NK-92 (cell line): ENCODE measurements around the gene ECT2L.

Experiments
- DNase-seq: peaks from one replicate; lab custom pipeline; 2025; ENCODE audit not compliant: unreplicated experiment; lab: John Stamatoyannopoulos, UW

The ECT2L gene

DNA sequence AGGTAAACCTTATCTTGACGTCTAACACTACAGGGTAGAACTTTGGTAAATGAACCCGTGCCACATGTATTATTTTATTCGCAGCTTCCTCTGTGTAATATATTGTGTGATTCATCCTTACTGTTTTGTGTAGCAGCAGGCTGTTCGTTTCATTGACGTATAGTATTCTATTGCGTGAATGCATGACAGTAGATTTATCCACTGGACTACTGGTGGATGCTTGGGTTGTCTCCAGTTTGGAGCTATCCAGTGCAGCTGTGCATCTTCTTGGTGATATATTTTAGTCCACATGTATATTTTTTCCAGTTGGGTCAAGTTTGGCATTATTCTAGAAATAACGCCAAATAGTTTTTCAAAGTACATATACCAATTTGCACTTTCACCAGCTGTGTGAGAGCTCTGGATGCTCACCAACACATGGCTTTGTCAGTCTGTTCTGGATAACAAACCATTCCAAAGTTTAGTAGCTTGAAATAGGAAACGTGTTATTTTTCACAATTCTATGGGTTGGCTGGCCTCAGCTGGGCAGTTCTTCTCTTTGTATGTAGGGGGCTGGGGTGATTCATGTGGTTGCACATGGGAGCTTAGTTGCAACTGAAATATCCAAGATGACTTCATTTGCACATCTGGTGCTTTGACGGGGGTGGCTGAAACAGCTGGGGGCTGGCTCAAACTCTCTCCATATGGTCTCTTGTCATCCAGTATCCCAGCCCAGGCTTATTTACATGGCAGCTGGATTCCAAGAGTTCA is 9.3 kb downstream of the ECT2L start:
- no peak for DNase-seq

DNA sequence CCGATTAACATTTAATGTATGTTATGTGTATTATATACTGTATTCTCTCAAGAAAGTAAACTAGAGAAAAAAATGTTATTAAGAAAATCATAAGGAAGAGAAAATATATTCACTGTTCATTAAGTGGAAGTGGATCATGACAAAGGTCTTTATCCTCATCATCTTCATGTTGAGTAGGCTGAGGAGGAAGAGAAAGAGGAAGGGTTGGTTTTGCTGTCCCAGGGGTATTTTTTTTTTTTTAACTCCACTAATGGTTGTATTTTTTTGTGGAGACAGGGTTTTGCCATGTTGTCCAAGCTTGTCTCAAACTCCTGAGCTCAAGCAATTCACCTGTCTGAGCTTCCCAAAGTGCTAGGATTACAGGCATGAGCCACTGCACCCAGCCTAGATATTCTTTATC is 11.0 kb downstream of the ECT2L start:
- no peak for DNase-seq

DNA sequence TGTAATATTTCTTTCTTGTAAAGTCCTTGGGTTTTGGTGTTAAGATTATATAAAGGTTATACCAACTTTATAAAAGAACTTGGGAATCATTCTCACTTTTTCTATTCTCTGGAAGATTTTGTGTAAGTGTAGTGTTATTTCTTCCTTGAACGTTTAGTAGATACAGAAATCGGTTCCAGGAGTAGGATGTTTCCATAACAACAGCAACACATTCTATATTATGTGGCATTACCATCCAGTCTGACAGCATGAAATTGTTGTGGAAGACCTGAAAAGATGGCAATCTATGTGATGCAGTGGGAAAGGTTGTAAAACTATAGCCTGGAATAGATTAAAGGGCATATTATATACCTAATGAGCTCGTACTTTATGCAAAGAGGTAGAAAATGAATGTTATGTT is 13.8 kb downstream of the ECT2L start:
- no peak for DNase-seq

- no peak for DNase-seq
Measured at GRCh38 chr6:138811866-138812265, 16.0 kb downstream of the ECT2L start.

DNA sequence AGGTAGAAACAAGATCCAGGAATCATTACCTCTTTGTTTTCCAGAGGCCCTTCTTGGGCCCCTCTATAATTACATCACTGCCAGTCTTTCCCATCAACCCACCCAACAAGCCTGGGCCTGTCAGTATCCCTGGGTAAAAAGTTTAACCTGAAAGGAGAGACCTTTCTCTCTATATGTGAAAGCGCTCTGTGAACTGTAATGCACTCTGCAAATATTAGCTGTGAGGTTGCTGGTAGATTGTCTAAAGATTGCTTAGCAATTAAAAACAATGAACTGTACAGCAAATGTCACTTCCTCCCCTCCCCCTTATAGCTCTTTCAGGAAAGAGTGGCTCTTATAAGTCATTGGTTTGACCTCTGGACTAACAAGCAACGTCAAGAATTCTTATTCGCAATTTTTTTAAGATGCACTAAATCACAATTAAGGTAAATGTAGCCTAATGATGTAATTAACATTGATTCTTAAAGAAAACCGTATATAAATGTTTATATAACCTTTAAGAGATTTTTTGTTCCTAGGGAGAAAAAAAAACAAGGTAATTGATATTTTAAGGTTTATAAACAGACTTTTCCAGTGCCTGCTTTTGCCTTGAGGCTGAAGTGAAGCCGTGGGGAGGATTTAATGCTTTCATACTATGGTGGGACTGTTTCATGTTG is 18.4 kb downstream of the ECT2L start:
- DNase-seq: no peak

DNA sequence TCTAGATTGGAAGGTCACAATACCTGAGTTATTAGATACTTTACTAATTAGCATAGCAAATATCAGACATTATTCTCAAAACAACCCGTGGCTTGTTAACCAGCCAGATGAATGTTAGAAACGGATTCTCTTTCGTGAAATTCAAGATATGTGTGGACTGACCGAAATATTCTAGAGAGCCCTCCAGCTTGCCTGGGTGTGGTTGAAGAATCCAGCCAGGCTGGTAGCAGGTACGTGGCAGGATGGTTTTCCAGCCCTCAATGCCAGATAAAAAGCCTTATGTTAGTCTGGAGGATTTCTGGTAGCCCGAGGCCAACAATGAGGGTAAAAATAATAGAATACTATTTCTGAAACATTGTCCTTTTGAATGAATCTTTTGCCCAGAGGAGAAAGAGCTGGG is 19.3 kb downstream of the ECT2L start:
- no peak for DNase-seq

- DNase-seq: no peak
Measured at GRCh38 chr6:138815797-138816528, 20.1 kb downstream of the ECT2L start.

DNA sequence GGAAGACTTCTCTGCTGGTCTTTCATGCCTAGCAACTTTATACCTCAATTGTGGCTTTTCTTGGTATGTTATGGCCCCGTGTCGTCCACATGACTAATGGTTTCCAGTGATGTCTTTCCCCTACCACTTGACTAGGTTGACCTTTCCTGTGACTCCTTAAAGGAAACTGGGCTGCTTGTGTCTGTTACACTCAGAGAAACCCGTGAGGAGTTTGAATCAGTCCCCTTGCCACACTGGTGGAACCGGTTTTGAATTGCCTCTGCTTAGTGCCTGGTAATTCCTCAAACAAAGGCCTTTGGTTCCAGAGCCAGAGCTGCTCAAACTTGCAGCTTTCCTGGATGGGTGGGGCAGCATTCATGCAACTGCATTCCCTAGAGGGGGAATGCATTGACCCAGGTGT is 21.9 kb downstream of the ECT2L start:
- DNase-seq: no peak

GRCh38 chr6:138818496-138819194 is 22.8 kb downstream of the ECT2L start:
- no peak for DNase-seq

DNA sequence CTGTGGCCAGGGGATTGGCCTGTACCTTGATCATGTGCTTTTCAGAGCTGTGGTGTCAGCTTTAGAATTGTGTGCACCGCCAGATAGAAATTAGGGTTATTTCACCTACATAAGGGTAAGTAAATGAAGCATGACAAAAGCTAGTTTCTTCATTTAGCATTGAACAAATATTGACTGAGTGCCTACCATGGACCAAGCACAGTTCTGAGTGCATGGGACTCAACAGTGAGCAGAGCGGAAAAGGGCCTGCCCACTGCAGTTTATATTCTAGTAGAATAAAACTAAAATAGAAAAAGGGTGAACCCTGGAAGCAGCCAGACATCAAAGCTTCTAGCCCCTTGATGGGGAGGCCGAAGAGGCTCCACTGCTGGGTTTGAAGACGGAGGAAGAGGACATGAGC is 25.6 kb downstream of the ECT2L start:
- no peak for DNase-seq

DNA sequence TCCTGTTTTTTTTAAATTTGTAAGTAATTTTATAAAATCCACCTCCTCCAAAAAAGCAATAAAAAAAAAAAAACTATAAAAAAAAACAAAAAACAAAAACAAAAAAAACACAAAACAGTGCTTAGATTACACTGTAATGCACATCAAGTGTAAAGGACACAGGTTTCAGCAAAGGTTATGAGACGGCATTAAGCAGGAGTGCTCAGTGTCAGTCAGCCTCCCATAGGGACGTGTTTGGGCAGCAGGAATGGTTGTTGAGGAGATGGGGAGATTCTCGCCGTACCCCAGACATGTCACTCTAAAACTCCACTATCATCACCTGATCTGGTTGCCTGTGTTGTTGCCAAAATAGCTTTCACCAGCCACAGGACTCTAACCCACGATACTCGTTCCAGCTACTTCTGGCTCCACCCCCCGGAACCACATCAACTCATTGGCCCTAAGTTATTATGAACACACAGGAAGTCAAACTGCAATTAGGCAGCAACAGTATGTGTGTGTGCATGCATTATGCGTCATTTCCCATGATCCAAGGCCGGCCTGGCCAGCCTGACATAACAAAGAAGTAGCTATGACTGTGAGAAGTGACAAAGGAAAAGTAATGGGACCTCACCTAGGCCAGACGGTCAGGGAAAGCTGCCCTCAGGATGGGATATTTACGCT is 28.7 kb downstream of the ECT2L start:
- DNase-seq: no peak

GRCh38 chr6:138830248-138830647 is 34.4 kb downstream of the ECT2L start:
- DNase-seq: no peak

GRCh38 chr6:138832182-138832581 is 36.3 kb downstream of the ECT2L start:
- no peak for DNase-seq

DNA sequence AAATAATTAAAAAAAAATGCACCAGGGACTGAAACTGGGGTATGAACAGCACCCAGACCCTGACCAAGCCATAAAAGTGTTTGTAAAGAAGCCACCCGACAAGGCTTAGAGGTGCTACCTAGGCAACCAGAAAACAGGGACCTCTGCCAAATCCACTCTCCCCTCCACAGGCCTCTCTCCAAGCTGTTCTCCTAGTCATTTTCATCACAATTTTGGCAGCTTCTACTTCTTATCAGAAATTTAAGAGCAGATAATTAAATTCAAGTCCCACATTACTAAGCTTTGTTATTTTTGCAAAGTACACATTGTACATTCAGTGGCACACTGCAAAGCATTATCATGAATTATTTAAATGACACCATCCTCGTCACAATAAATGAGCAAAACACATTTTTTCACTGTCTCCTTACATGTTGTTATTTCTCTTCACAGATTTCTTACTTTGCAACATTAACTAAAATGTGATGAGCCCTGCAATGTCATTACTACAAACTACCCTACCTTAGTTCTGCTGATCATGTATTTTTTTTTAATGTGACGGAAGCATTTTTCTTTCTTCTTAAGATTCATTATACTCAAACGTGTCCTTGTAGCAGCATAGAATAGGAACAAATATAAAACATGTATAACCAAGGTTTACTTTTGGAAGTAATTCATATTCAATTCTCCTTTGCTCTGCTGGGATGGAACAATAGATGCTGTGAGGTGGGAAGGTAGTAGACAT is 38.1 kb downstream of the ECT2L start:
- no peak for DNase-seq

DNA sequence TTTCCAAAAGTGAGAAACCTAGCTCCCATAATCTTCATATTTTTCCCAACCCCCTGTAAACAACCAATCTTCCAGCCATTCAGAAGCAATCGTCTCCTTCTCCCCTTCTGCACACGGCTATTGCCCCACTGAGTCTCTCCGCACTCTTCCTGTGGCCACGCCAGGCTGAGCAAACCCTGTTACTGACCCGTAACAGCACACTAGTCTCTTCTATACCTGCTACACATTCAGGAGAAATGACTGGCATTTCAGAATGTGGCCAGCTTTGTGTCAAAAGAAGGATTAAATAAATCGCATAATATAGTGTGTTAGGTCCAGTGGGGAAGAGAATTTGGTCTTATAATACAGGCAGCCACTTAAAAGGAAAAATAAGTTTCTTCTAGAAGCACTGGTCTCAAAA is 41.4 kb downstream of the ECT2L start:
- no peak for DNase-seq

DNA sequence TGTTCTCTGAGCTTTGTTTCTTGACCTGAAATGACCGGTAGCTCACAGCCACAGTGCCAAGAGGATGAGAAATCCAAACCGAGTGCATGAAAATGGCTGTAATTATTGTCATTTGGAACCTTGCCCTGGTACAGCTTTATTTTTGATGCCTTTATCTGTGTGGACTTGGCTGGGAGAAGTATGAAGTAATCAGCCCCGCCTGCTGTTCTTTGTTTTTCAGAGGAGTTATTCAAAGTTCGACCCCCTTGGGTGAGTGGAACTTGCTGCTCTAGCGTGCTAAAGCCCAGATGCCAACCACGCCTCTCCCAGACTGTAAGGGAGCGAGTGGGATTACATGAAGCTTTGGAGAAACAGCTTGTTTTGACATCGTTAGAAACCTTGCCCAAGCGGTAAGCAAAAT is 48.3 kb downstream of the ECT2L start:
- no peak for DNase-seq

DNA sequence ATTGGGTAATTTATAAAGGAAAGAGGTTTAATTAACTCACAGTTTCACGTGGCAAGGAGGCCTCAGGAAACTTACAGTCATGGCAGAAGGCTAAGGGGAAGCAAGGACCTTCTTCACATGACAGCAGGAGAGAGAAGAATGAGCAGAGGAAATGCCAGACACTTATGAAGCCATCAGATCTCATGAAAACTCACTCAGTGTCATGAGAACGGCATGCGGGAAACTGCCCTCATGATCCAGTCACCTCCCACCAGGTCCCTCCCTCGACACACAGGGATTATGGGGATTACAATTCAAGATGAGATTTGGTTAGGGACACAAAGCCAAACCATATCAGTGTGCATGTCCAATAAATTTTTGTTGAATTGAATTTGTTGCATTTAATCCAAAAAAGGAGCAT is 52.0 kb downstream of the ECT2L start:
- DNase-seq: no peak

- DNase-seq: no peak
Measured at GRCh38 chr6:138848461-138848860, 52.6 kb downstream of the ECT2L start.

DNA sequence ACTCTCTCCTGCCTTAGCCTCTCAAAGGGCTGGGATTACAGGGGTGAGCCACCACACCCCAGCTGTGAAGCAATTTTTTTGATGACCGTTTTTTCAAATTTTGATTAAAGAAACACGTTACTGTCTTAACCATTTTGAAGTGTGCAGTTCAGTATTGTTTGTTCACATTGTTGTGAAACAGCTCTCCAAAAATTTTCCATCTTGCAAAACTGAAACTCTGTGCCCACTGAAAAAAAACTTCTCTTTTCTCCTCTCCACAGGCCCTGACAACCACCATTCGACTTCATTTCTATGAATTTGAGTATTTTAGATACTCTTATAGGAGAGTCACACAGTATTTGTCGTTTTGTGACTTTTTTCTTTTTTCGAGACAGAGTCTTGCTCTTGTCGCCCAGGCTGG is 53.9 kb downstream of the ECT2L start:
- no peak for DNase-seq

DNA sequence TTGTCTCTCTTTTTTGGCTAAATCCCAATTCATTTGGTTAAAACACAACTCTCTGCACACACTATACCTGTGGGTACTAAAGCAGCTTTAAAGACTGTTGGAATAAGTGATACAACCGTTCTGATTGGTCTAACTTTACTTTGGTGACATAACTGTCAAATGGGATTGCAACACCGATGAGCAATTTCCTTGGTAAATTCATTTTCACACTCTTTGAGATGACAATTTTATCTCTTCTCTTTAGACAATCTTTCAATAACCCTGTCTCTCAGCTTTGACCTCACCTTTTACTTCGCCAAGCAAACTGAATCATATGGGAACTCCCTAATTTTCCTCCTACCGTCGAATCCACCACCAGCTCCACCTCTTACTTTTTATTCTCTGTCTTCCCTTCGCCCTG is 60.8 kb downstream of the ECT2L start:
- no peak for DNase-seq
